GM21447 (cell line): ENCODE results near the gene SLC25A12.

ENCODE experiments used
- ATAC-seq: cut with Tn5 transposase; IDR thresholded peaks from one replicate; pipeline ENCODE4 v1.9.1; 2021; ENCODE audit not compliant: unreplicated experiment

Gene SLC25A12

DNA sequence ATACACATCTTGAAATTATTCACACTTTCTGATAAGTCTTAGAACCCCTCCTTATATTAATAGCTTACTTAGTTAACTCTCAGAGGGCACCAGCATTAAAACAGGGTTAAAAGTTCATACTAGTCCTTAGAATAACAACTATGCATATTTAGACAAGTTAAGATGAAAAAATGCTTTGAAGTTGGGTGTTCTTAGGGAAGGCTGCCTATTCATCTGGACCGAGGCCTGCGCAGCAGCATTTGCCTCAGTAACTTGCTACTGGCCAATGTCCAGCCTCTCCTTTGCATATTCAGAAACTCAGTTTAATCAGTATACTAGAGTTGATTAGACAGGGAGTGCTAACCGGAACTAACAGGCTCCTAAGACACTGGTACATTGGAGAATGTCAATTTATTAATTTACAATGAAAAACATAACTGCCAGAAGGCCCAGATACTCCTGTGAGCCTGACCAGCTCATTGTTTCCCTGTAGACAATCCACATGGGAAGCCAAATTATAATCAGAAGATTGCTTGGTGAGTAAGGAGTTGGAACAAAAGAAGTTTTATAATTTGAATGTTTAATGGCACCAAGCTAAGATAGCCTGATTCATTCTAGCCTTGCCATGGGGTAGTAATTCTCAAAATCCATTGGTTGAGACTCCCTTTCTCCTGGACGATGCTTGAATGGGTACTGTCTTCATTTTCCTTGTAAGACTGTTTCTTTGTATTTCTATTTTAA lies 157.9 kb downstream of the SLC25A12 start:
- ATAC-seq, result no peak
